ENCODE measurements around the gene TMEM179.

TMEM179 gene

GRCh38 chr14:104544362-104544961 lies 60.1 kb downstream of the TMEM179 start:
- no peak for DNase-seq (ENCODE audit: low spot score)

GRCh38 chr14:104542871-104543830 lies 61.4 kb downstream of the TMEM179 start:
- no peak for DNase-seq (ENCODE audit: low spot score)

GRCh38 chr14:104541905-104542465 lies 62.6 kb downstream of the TMEM179 start:
- no peak for DNase-seq (ENCODE audit: low spot score)

All from CD4-positive, alpha-beta T cell treated with Interleukin-15 for 4 hours (primary cell).